ENCODE data around the gene ACTN1.

ACTN1 gene

DNA sequence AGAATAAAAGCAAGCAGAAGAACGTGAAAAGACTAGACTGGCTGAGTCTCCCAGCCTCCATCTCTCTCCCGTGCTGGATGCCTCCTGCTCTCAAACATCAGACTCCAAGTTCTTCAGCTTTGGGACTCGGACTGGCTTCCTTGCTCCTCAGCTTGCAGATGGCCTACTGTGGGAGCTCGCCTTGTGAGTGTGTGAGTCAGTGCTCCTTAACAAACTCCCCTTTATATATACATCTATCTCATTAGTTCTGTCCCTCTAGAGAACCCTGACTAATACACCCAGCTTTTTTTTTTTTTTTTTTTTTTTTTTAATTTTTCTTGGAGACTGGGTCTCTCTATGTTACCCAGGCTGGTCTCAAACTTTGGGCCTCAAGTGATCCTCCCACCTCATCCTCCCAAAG lies 46.9 kb downstream of the ACTN1 start (continued):
- TF ChIP-seq, protein P1, sequence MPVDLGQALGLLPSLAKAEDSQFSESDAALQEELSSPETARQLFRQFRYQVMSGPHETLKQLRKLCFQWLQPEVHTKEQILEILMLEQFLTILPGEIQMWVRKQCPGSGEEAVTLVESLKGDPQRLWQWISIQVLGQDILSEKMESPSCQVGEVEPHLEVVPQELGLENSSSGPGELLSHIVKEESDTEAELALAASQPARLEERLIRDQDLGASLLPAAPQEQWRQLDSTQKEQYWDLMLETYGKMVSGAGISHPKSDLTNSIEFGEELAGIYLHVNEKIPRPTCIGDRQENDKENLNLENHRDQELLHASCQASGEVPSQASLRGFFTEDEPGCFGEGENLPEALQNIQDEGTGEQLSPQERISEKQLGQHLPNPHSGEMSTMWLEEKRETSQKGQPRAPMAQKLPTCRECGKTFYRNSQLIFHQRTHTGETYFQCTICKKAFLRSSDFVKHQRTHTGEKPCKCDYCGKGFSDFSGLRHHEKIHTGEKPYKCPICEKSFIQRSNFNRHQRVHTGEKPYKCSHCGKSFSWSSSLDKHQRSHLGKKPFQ (tag by site-specific recombination; IDR thresholded peaks at IDR 0.05) = no peak
- no peak for TF ChIP-seq ZNF221 (tag by site-specific recombination; IDR thresholded peaks at IDR 0.05; ENCODE audit: borderline replicate concordance)
- no peak for TF ChIP-seq ZNF521 (tag by site-specific recombination; IDR thresholded peaks at IDR 0.05)
- no peak for TF ChIP-seq ZNF433 (tag by site-specific recombination; IDR thresholded peaks at IDR 0.05; ENCODE audit: low read depth)
- no peak for TF ChIP-seq ZNF132 (tag by site-specific recombination; IDR thresholded peaks at IDR 0.05; ENCODE audit: borderline replicate concordance)
- TF ChIP-seq ZNF114 (tag by site-specific recombination; IDR thresholded peaks at IDR 0.05) = no peak
- no peak for TF ChIP-seq ZNF626 (tag by site-specific recombination; IDR thresholded peaks at IDR 0.05)

DNA sequence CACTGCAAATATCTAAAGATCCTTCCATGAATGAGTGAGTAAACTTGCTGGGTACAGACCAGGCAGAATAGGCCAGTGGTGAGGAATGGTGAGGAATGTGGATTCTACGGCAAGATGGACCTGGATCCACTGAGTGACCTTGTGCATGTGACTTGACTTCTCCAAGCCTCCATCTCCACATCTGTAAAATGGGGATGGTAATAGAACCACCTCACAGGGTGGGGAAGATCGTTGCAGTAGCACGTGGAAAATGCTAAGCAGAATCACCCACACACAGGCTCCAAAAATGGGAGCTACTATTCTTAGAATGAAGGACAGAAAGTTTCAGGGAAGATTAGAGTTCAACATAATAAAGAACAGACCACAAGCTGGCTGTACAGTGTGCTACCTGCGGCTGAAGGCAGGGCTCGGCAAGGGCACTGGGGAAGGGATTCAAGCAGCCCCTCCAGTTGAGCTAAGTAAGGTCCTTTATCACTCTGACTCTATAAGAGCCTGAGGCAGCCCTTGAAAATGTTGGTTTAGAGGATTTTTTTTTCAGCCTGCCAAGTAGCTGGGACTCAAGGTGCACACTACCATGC lies 47.5 kb downstream of the ACTN1 start:
- Histone ChIP-seq H3K36me3 (ENCODE audit: control insufficient read depth in 2 of 2, insufficient read depth in 1 of 2, low read length in 2 of 2) (no peaks in the 10 kb centered on the region), H3K4me3 (ENCODE audit: low read depth, low read length) (no peak overlapping the region), H3K27ac (ENCODE audit: extremely low read depth, low read depth, low read length) (no peak overlapping the region), H3K4me1 (ENCODE audit: control insufficient read depth, insufficient read depth, low read length) (no peaks in the 10 kb centered on the region), H3K9me3 (ENCODE audit: control insufficient read depth, insufficient read depth, low read depth, low read length) (no peaks in the 10 kb centered on the region)
- no peak for TF ChIP-seq TRIM28 (IDR thresholded peaks at IDR 0.05; ENCODE audit: borderline replicate concordance, low read length)
- ChIA-PET POLR2A (no interaction called here), CTCF (interaction anchor here (1.2 kb wide), 1 partner anchor 9 kb away, joined by 7 read pairs; no protein-coding TSS in a partner anchor)

DNA sequence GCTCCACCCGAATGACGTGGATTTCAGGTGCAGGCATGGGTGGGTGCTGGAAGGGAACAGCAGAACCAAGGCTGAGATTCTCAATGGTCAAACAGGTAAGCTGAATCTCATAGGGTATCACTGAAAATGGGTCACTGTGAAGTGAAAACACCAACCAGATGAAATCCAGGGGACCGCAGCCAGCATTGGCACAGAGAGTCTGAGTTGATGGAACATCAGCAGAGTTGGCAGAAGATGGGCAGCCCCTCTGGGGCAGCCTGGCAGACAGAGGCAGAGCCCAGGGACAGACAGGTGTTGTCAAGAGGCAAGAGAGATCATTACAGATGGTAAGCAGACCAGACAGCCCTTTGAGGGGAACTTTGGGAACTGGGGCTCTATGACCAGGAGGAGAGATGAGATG lies 48.0 kb downstream of the ACTN1 start:
- H3K4me1 ChIP-seq (ENCODE audit: control insufficient read depth, insufficient read depth, low read length) = no peaks in the 10 kb centered on the region
- CTCF ChIA-PET = interaction anchor here (0.9 to 1.2 kb wide), 3 partner anchors 9 to 20 kb away, joined by 4 to 7 read pairs (median 5); no protein-coding TSS in a partner anchor
- H3K4me3 ChIP-seq (ENCODE audit: low read depth, low read length) = no peak overlapping the region
- no peaks in the 10 kb centered on the region for H3K9me3 ChIP-seq (ENCODE audit: control insufficient read depth, insufficient read depth, low read depth, low read length)
- POLR2A ChIA-PET = no interaction called here
- H3K36me3 ChIP-seq (ENCODE audit: control insufficient read depth in 2 of 2, insufficient read depth in 1 of 2, low read length in 2 of 2) = no peaks in the 10 kb centered on the region
- no peak overlapping the region for H3K27ac ChIP-seq (ENCODE audit: extremely low read depth, low read depth, low read length)
- TF ChIP-seq HOXA7 (CRISPR knock-in tag; IDR thresholded peaks at IDR 0.05; ENCODE audit: borderline replicate concordance) (no peak), REPIN1 (tag by site-specific recombination; IDR thresholded peaks at IDR 0.05; ENCODE audit: low read depth) (no peak), SCRT1 (tag by site-specific recombination; IDR thresholded peaks at IDR 0.05; ENCODE audit: borderline replicate concordance) (no peak), TCF7L2 (IDR thresholded peaks at IDR 0.05; ENCODE audit: borderline replicate concordance, low read depth, low read length) (no peak), ZNF324 (tag by site-specific recombination; IDR thresholded peaks at IDR 0.05) (no peak), ZNF214 (tag by site-specific recombination; IDR thresholded peaks at IDR 0.05; ENCODE audit: borderline replicate concordance) (no peak), ZBTB21 (tag by site-specific recombination; IDR thresholded peaks at IDR 0.05) (no peak), ZNF394 (tag by site-specific recombination; IDR thresholded peaks at IDR 0.05; ENCODE audit: borderline replicate concordance) (no peak), ZNF16 (tag by site-specific recombination; IDR thresholded peaks at IDR 0.05; ENCODE audit: low read depth) (no peak), ZNF302 (tag by site-specific recombination; IDR thresholded peaks at IDR 0.05; ENCODE audit: low read depth) (no peak)
- TF ChIP-seq, protein P2, sequence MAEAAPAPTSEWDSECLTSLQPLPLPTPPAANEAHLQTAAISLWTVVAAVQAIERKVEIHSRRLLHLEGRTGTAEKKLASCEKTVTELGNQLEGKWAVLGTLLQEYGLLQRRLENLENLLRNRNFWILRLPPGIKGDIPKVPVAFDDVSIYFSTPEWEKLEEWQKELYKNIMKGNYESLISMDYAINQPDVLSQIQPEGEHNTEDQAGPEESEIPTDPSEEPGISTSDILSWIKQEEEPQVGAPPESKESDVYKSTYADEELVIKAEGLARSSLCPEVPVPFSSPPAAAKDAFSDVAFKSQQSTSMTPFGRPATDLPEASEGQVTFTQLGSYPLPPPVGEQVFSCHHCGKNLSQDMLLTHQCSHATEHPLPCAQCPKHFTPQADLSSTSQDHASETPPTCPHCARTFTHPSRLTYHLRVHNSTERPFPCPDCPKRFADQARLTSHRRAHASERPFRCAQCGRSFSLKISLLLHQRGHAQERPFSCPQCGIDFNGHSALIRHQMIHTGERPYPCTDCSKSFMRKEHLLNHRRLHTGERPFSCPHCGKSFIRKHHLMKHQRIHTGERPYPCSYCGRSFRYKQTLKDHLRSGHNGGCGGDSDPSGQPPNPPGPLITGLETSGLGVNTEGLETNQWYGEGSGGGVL (tag by site-specific recombination; IDR thresholded peaks at IDR 0.05) = no peak
- TF ChIP-seq, protein P3, sequence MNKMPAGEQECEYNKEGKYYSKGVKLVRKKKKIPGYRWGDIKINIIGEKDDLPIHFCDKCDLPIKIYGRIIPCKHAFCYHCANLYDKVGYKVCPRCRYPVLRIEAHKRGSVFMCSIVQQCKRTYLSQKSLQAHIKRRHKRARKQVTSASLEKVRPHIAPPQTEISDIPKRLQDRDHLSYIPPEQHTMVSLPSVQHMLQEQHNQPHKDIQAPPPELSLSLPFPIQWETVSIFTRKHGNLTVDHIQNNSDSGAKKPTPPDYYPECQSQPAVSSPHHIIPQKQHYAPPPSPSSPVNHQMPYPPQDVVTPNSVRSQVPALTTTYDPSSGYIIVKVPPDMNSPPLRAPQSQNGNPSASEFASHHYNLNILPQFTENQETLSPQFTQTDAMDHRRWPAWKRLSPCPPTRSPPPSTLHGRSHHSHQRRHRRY (tag by site-specific recombination; IDR thresholded peaks at IDR 0.05) = no peak
- TF ChIP-seq, protein P4, sequence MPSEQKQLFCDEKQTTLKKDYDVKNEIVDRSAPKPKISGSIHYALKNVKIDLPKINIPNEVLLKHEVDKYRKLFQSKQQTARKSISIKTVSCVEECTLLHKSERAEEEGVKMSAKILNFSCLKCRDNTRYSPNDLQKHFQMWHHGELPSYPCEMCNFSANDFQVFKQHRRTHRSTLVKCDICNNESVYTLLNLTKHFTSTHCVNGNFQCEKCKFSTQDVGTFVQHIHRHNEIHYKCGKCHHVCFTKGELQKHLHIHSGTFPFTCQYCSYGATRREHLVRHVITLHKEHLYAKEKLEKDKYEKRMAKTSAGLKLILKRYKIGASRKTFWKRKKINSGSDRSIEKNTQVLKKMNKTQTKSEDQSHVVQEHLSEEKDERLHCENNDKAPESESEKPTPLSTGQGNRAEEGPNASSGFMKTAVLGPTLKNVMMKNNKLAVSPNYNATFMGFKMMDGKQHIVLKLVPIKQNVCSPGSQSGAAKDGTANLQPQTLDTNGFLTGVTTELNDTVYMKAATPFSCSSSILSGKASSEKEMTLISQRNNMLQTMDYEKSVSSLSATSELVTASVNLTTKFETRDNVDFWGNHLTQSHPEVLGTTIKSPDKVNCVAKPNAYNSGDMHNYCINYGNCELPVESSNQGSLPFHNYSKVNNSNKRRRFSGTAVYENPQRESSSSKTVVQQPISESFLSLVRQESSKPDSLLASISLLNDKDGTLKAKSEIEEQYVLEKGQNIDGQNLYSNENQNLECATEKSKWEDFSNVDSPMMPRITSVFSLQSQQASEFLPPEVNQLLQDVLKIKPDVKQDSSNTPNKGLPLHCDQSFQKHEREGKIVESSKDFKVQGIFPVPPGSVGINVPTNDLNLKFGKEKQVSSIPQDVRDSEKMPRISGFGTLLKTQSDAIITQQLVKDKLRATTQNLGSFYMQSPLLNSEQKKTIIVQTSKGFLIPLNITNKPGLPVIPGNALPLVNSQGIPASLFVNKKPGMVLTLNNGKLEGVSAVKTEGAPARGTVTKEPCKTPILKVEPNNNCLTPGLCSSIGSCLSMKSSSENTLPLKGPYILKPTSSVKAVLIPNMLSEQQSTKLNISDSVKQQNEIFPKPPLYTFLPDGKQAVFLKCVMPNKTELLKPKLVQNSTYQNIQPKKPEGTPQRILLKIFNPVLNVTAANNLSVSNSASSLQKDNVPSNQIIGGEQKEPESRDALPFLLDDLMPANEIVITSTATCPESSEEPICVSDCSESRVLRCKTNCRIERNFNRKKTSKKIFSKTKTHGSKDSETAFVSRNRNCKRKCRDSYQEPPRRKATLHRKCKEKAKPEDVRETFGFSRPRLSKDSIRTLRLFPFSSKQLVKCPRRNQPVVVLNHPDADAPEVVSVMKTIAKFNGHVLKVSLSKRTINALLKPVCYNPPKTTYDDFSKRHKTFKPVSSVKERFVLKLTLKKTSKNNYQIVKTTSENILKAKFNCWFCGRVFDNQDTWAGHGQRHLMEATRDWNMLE (tag by site-specific recombination; conservative IDR thresholded peaks at IDR 0.05; ENCODE audit: low read depth) = no peak
- TF ChIP-seq, protein P5, sequence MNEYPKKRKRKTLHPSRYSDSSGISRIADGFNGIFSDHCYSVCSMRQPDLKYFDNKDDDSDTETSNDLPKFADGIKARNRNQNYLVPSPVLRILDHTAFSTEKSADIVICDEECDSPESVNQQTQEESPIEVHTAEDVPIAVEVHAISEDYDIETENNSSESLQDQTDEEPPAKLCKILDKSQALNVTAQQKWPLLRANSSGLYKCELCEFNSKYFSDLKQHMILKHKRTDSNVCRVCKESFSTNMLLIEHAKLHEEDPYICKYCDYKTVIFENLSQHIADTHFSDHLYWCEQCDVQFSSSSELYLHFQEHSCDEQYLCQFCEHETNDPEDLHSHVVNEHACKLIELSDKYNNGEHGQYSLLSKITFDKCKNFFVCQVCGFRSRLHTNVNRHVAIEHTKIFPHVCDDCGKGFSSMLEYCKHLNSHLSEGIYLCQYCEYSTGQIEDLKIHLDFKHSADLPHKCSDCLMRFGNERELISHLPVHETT (tag by site-specific recombination; IDR thresholded peaks at IDR 0.05) = no peak
